Measurements from ENCODE around the gene TXNL4A. TPM values are rescaled to one million over a fixed set of nuclear protein-coding genes. Genes with fewer than 3 reads are reported as not detected.

Gene TXNL4A
- total RNA-seq, 1 experiment from 2014 or later, result 416 TPM

DNA sequence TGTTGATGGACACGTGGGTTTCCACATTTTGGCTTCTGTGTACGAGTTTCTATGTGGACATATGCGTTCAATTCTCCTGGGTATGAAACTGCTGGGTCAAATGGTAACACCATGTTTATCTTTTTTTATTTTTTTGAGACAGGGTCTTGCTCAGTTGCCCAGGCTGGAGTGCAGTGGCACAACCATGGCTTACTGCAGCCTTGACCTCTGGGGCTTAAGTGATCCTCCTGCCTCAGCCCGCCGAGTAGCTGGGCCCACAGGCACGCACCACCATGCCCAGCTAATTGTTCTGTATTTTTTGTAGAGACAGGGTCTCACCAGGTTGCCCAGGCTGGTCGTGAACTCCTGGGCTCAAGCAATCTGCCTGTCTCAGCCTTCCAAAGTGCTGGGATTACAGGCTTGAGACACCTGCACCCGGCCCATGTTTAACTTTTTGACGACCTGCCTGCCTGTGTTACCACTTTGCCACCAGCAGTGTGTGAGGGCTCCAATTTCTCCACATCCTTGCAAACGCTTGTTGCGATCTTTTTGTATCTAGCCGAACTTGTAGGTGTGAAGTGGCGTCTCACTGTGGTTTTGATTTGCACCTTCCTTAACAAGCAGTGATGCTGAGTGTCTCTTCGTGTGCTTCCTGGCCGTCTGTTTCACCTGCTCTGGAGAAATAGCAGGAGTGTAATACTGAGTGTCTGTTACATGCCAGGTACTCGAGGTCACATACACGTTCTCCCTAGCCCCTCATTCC, 17.0 kb downstream of the TXNL4A start:
- ChIA-PET CTCF (no interaction called here), POLR2A (no interaction called here)
- Histone ChIP-seq H3K27ac (ENCODE audit: low read length) (no peak overlapping the region), H3K9me3 (ENCODE audit: control insufficient read depth, insufficient read depth, low read depth, low read length) (no peaks in the 10 kb centered on the region), H3K4me1 (ENCODE audit: control insufficient read depth, insufficient read depth, low read length) (peaks cover 18% of the 10 kb centered on the region), H3K4me3 (ENCODE audit: low read depth in 2 of 2, low read length in 2 of 2) (no peak overlapping the region), H3K36me3 (ENCODE audit: control insufficient read depth, insufficient read depth, low read length) (peaks cover 13% of the 10 kb centered on the region), H3K27me3 (ENCODE audit: control insufficient read depth, insufficient read depth, low read length) (no peaks in the 10 kb centered on the region)
- in situ Hi-C loops (cut with HindIII; ENCODE audit: low pct_unique_long_range_greater_than_20kb, low sequenced_read_pairs), result no loop called here
- intact Hi-C loops (cut with micrococcal nuclease; ENCODE audit: unreplicated experiment), result loop anchor here (10.0 kb wide), 1 partner anchor 173 kb away; no protein-coding TSS in a partner anchor
- ATAC-seq, result no peak
- BruUV-seq (replicated peaks), result TSS peak; percentile 0
- no peak for DNase-seq (ENCODE audit: low read depth, low spot score)
- TF ChIP-seq POLR2AphosphoS5 (IDR thresholded peaks at IDR 0.05; ENCODE audit: low read depth, low read length) (no peak), SIN3A (IDR thresholded peaks at IDR 0.05; ENCODE audit: borderline replicate concordance, insufficient read depth, low read depth, low read length) (no peak), TCF7L2 (IDR thresholded peaks at IDR 0.05; ENCODE audit: low read depth, low read length) (no peak)
- TF ChIP-seq, protein P1, sequence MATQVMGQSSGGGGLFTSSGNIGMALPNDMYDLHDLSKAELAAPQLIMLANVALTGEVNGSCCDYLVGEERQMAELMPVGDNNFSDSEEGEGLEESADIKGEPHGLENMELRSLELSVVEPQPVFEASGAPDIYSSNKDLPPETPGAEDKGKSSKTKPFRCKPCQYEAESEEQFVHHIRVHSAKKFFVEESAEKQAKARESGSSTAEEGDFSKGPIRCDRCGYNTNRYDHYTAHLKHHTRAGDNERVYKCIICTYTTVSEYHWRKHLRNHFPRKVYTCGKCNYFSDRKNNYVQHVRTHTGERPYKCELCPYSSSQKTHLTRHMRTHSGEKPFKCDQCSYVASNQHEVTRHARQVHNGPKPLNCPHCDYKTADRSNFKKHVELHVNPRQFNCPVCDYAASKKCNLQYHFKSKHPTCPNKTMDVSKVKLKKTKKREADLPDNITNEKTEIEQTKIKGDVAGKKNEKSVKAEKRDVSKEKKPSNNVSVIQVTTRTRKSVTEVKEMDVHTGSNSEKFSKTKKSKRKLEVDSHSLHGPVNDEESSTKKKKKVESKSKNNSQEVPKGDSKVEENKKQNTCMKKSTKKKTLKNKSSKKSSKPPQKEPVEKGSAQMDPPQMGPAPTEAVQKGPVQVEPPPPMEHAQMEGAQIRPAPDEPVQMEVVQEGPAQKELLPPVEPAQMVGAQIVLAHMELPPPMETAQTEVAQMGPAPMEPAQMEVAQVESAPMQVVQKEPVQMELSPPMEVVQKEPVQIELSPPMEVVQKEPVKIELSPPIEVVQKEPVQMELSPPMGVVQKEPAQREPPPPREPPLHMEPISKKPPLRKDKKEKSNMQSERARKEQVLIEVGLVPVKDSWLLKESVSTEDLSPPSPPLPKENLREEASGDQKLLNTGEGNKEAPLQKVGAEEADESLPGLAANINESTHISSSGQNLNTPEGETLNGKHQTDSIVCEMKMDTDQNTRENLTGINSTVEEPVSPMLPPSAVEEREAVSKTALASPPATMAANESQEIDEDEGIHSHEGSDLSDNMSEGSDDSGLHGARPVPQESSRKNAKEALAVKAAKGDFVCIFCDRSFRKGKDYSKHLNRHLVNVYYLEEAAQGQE (IDR thresholded peaks at IDR 0.05; ENCODE audit: insufficient read depth in 1 of 2, low read depth in 2 of 2, low read length in 1 of 2), result no peak
- TF ChIP-seq, protein P2, sequence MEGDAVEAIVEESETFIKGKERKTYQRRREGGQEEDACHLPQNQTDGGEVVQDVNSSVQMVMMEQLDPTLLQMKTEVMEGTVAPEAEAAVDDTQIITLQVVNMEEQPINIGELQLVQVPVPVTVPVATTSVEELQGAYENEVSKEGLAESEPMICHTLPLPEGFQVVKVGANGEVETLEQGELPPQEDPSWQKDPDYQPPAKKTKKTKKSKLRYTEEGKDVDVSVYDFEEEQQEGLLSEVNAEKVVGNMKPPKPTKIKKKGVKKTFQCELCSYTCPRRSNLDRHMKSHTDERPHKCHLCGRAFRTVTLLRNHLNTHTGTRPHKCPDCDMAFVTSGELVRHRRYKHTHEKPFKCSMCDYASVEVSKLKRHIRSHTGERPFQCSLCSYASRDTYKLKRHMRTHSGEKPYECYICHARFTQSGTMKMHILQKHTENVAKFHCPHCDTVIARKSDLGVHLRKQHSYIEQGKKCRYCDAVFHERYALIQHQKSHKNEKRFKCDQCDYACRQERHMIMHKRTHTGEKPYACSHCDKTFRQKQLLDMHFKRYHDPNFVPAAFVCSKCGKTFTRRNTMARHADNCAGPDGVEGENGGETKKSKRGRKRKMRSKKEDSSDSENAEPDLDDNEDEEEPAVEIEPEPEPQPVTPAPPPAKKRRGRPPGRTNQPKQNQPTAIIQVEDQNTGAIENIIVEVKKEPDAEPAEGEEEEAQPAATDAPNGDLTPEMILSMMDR (IDR thresholded peaks at IDR 0.05), result no peak

DNA sequence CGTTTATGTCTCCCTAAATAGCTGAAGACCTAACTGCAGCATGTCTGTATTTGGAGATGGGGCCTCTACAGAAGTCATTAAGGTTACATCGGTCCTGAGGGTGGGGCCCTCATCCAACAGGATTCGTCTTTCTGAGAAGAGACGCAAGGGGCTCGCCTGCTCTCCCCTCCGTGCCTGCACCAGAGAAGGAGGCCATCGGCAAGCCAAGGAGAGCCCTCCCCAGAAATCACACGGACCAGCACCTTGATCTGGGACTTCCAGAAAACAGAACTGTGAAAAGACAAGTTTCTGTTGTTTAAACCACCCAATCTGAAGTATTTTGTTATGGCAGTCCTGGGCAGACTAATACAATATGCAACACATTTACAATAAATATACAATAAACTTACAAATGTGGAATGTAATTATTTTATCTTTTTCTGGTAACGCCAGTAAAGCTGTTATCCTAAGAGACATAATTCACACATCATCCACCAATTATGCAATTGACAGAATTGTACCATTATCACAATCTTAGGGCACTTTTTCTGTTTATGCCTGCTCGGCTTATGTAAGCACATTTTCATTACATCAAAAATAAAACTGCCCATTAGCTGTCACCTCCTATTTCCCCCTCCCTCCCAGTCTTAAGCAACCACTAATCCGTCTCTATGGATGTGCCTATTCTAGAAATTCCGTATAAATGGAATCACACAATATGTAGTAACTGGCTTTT, 17.8 kb downstream of the TXNL4A start:
- ATAC-seq, result no peak
- Histone ChIP-seq H3K9me3 (ENCODE audit: control insufficient read depth, insufficient read depth, low read depth, low read length) (no peaks in the 10 kb centered on the region), H3K4me3 (ENCODE audit: low read depth in 2 of 2, low read length in 2 of 2) (no peak overlapping the region), H3K4me1 (ENCODE audit: control insufficient read depth, insufficient read depth, low read length) (peaks cover 20% of the 10 kb centered on the region), H3K36me3 (ENCODE audit: control insufficient read depth, insufficient read depth, low read length) (peaks cover 13% of the 10 kb centered on the region), H3K27ac (ENCODE audit: low read length) (no peak overlapping the region), H3K27me3 (ENCODE audit: control insufficient read depth, insufficient read depth, low read length) (no peaks in the 10 kb centered on the region)
- TF ChIP-seq, protein P1 (IDR thresholded peaks at IDR 0.05; ENCODE audit: insufficient read depth in 1 of 2, low read depth in 2 of 2, low read length in 1 of 2), result no peak
- peak; percentile 31; the same call in 1 of the 2 replicates for TF ChIP-seq POLR2AphosphoS5 (IDR thresholded peaks at IDR 0.05; ENCODE audit: low read depth, low read length)
- TF ChIP-seq, protein P2 (IDR thresholded peaks at IDR 0.05), result no peak
- ChIA-PET POLR2A (no interaction called here), CTCF (no interaction called here)
- DNase-seq (ENCODE audit: low read depth, low spot score), result no peak
- intact Hi-C loops (cut with micrococcal nuclease; ENCODE audit: unreplicated experiment), result loop anchor here (10.0 kb wide), 1 partner anchor 174 kb away; no protein-coding TSS in a partner anchor
- in situ Hi-C loops (cut with HindIII; ENCODE audit: low pct_unique_long_range_greater_than_20kb, low sequenced_read_pairs), result no loop called here
- no TSS peak for BruUV-seq (replicated peaks)
